DOHH2 (cell line): Measurements from ENCODE around the gene NGRN.

Source experiments
- H3F3A ChIP-seq: fragments of 200-600 bp; sonication (generic), shearing (Covaris generic); 2 replicates; pipeline ENCODE4 v1.6.0; 2016; ENCODE audit warnings: antibody characterized with exemption, mild to moderate bottlenecking; ENCODE audit not compliant: control insufficient read depth, insufficient read depth
- H3K27ac ChIP-seq: fragments of 200-600 bp; sonication (generic); 2 replicates; pipeline ENCODE4 v1.5.1; 2014; ENCODE audit warnings: low read depth, mild to moderate bottlenecking, low read length, moderate library complexity
- H3K27me3 ChIP-seq: fragments of 200-600 bp; sonication (generic); 2 replicates; pipeline ENCODE4 v1.6.1; 2014; ENCODE audit warnings: mild to moderate bottlenecking, low read length, mixed read lengths; ENCODE audit not compliant: control insufficient read depth
- H3K36me3 ChIP-seq: fragments of 200-600 bp; sonication (generic); 2 replicates; pipeline ENCODE4 v1.6.1; 2014; ENCODE audit warnings: mild to moderate bottlenecking, low read length, moderate library complexity, mixed read lengths; ENCODE audit not compliant: control insufficient read depth
- H3K4me1 ChIP-seq: fragments of 200-600 bp; sonication (generic); 2 replicates; pipeline ENCODE4 v1.6.1; 2014; ENCODE audit warnings: mild to moderate bottlenecking, low read length, mixed read lengths; ENCODE audit not compliant: control insufficient read depth
- H3K4me2 ChIP-seq: fragments of 200-600 bp; sonication (generic); 2 replicates; pipeline ENCODE4 v1.6.0; 2014; ENCODE audit warnings: mild to moderate bottlenecking, low read length, moderate library complexity
- H3K4me3 ChIP-seq: fragments of 200-600 bp; sonication (generic); 2 replicates; pipeline ENCODE4 v1.5.1; 2014; ENCODE audit warnings: mild to moderate bottlenecking, low read length, mixed read lengths
- H3K79me2 ChIP-seq: fragments of 200-600 bp; sonication (generic); 2 replicates; pipeline ENCODE4 v1.6.1; 2014; ENCODE audit warnings: mild to moderate bottlenecking, low read length, mixed read lengths; ENCODE audit not compliant: control insufficient read depth
- H3K9me2 ChIP-seq: fragments of 200-600 bp; sonication (generic); replicated peaks from 2 replicates; pipeline ENCODE4 v1.6.1; 2014; ENCODE audit warnings: mild to moderate bottlenecking, low read length, mixed read lengths; ENCODE audit not compliant: control insufficient read depth
- H3K9me3 ChIP-seq: fragments of 200-600 bp; sonication (generic); 2 replicates; pipeline ENCODE4 v1.6.1; 2014; ENCODE audit warnings: antibody characterized with exemption, low read length, mixed read lengths; ENCODE audit not compliant: control insufficient read depth, insufficient read depth
- H4K20me1 ChIP-seq: fragments of 200-600 bp; sonication (generic); 2 replicates; pipeline ENCODE4 v1.6.0; 2014; ENCODE audit warnings: low read depth, mild to moderate bottlenecking, antibody characterized with exemption, low read length, moderate library complexity; ENCODE audit not compliant: control insufficient read depth, insufficient read depth
- EZH2phosphoT487 ChIP-seq: fragments of 200-600 bp; sonication (generic); IDR thresholded peaks from 2 replicates; pipeline ENCODE4 v1.6.1; 2017; ENCODE audit warnings: borderline replicate concordance, mild to moderate bottlenecking, antibody characterized with exemption, low read length, moderate library complexity, mixed read lengths
- TF ChIP-seq, protein P1 (sequence below): fragments of 200-600 bp; sonication (generic); IDR thresholded peaks from one replicate; pipeline ENCODE4 v1.5.1; 2014; ENCODE audit warnings: antibody characterized with exemption, mild to moderate bottlenecking, low read depth, low read length; ENCODE audit not compliant: poor library complexity, severe bottlenecking

Gene NGRN

GRCh38 chr15:90227816-90228772 is 37.4 kb upstream of the NGRN start:
- H3K4me2 ChIP-seq = no peak overlapping the region
- no peak overlapping the region for H3K27ac ChIP-seq
- H4K20me1 ChIP-seq = no peaks in the 10 kb centered on the region
- H3K9me2 ChIP-seq = no peaks in the 10 kb centered on the region
- peaks cover 28% of the 10 kb centered on the region for H3K4me1 ChIP-seq
- peaks cover 18% of the 10 kb centered on the region for H3K79me2 ChIP-seq
- H3K36me3 ChIP-seq = peaks cover 38% of the 10 kb centered on the region
- 0 out of 2 replicates have a peak, but pooled peaks cover 2% of the 10 kb centered on the region for H3F3A ChIP-seq
- H3K27me3 ChIP-seq = no peaks in the 10 kb centered on the region
- H3K9me3 ChIP-seq = no peaks in the 10 kb centered on the region
- TF ChIP-seq, protein P1, sequence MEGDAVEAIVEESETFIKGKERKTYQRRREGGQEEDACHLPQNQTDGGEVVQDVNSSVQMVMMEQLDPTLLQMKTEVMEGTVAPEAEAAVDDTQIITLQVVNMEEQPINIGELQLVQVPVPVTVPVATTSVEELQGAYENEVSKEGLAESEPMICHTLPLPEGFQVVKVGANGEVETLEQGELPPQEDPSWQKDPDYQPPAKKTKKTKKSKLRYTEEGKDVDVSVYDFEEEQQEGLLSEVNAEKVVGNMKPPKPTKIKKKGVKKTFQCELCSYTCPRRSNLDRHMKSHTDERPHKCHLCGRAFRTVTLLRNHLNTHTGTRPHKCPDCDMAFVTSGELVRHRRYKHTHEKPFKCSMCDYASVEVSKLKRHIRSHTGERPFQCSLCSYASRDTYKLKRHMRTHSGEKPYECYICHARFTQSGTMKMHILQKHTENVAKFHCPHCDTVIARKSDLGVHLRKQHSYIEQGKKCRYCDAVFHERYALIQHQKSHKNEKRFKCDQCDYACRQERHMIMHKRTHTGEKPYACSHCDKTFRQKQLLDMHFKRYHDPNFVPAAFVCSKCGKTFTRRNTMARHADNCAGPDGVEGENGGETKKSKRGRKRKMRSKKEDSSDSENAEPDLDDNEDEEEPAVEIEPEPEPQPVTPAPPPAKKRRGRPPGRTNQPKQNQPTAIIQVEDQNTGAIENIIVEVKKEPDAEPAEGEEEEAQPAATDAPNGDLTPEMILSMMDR = no peak
- TF ChIP-seq EZH2phosphoT487 = no peak
- no peak overlapping the region for H3K4me3 ChIP-seq

- H3F3A ChIP-seq = 0 out of 2 replicates have a peak, but pooled peaks cover 2% of the 10 kb centered on the region
- H3K36me3 ChIP-seq = peaks cover 44% of the 10 kb centered on the region
- TF ChIP-seq EZH2phosphoT487 = no peak
- TF ChIP-seq, protein P1 = no peak
- H3K9me3 ChIP-seq = no peaks in the 10 kb centered on the region
- peaks cover 23% of the 10 kb centered on the region for H3K79me2 ChIP-seq
- H3K27ac ChIP-seq = no peak overlapping the region
- H3K4me2 ChIP-seq = no peak overlapping the region
- no peak overlapping the region for H3K4me3 ChIP-seq
- no peaks in the 10 kb centered on the region for H3K9me2 ChIP-seq
- H3K4me1 ChIP-seq = peaks cover 28% of the 10 kb centered on the region
- no peaks in the 10 kb centered on the region for H3K27me3 ChIP-seq
- H4K20me1 ChIP-seq = no peaks in the 10 kb centered on the region
Observed at GRCh38 chr15:90228960-90229359, 36.5 kb upstream of the NGRN start.

DNA sequence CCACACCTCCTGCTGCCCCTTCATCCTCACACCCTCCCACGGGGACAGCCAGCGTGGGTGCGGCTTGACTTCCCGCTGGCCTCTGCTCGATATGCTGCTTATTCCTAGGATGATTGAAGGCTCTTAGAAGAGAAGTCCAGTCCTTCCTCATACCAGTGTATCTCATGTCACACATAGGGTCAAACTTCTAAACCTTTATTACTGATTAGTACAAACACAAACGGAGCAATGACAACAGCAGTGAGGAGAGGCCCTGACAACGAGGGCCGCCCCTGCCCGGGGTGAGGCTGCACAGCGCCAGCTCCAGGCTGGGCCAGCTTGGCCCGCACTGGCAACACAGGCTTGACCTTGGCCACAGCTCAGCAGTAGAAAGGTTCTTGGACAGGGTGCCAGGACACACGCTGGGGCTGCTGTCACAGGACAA is 35.4 kb upstream of the NGRN start:
- Histone ChIP-seq H3F3A (0 out of 2 replicates have a peak, but pooled peaks cover 2% of the 10 kb centered on the region), H4K20me1 (no peaks in the 10 kb centered on the region), H3K9me3 (no peaks in the 10 kb centered on the region), H3K79me2 (peaks cover 29% of the 10 kb centered on the region), H3K27ac (no peak overlapping the region), H3K4me1 (peaks cover 35% of the 10 kb centered on the region), H3K9me2 (no peaks in the 10 kb centered on the region), H3K4me2 (no peak overlapping the region), H3K27me3 (no peaks in the 10 kb centered on the region), H3K36me3 (peaks cover 44% of the 10 kb centered on the region), H3K4me3 (no peak overlapping the region)
- TF ChIP-seq, protein P1 = no peak
- no peak for TF ChIP-seq EZH2phosphoT487
